Stimulated activated CD4-positive, alpha-beta T cell treated with anti-CD3 and anti-CD28 coated beads, Interleukin-12 subunit alpha, Interleukin-12 subunit beta, amount 100 ng/mL, for 24 hours (primary cell): ENCODE results near the gene ABCC2.
"Not testable (repeated sequence)": the region's sequence is repeated elsewhere in the genome, so short reads cannot be mapped to it uniquely, and the experiment has no call there.

Experiments
- DNase-seq, 2 experiments: peaks; one replicate each; pipeline ENCODE4 v3.0.0-alpha.2; 2020; ENCODE audit warnings: low read depth in 2 of 2

ABCC2 gene

GRCh38 chr10:99809481-99809880 is 27.0 kb downstream of the ABCC2 start:
- DNase-seq = no peak

DNA sequence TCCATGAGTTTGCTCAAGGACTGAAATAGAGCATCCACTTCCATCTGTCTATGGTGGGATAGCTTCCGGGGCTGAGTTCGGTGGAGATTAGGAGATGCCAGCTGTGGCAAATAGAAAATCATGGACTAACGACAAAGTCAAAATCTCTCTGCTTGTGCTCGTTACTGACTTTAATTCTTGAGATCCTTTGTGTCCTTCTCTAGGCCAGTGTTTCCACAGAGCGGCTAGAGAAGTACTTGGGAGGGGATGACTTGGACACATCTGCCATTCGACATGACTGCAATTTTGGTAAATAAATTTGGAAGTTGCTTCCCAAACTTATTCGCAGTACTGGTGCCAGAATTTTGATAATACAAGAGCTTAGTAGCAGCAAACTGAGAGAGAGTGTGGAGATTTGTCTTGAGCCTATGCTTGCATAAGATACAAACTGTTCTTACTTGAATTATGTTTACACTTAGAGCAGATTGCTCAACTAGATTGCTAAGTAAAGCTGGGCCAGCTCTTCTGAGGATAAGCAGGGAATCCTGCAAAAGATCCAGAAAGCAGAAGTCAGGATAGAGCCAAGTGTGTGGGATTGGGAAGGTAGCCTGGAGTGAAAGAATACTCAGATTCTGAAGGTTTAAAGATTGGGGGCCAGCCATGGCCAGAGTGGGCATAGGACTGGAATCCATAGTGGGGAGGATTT is 27.6 kb downstream of the ABCC2 start:
- DNase-seq = no peak

DNA sequence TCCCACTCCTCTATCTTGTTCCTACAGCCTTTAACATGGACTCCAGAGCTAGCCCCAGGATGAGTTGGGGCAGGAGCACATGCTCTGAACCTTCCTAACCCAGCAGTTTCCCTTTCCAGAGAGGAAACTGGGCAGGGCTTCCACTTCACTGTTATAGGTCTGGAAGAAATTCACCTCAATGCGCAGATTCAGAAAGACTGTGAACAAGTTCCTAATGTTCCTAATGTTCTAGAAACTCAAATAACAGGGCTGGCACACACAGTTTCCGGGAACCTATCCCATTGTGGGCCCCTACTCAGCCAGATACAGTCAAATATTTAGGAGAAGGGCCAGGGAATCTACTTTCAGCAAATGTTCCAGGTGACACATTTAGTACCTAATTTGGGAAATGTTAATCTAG is 29.7 kb downstream of the ABCC2 start:
- no peak for DNase-seq

DNA sequence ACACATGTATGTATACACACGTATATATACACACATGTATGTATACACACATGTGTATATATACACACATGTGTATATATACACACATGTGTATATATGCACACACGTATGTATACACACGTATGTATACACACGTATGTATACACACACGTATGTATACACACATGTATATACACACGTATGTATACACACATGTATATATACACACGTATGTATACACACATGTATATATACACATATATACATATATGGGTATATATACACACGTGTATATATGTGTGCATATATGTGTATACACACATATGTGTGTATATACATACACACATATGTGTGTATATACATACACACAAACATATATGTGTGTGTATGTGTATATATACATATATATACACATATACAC is 31.7 kb downstream of the ABCC2 start:
- DNase-seq = no peak

DNA sequence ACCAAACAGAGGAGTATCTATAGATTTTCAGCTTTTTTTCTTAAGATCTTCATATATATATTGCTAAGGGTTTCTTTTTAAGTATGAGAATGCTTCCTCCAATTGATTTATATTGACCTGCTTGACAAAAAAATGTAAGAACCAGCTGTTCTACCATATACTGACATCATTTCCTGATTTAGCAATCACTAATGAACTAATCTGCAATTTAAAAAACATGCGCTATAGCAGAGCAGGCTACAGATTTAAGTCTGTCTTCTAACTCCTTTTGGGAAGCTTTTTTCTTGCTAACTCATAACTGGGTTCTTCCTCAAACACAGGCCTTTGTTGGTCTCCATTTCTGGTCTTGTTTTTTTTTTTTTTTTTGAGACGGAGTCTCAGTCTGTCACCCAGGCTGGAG is 33.2 kb downstream of the ABCC2 start:
- no peak for DNase-seq

- DNase-seq = no peak
Observed at GRCh38 chr10:99827936-99828335, 45.5 kb downstream of the ABCC2 start.

- DNase-seq = no peak
Observed at GRCh38 chr10:99828464-99828863, 46.0 kb downstream of the ABCC2 start.

GRCh38 chr10:99832439-99832838 is 50.0 kb downstream of the ABCC2 start:
- no peak for DNase-seq

- DNase-seq = no peak
Observed at GRCh38 chr10:99834410-99834809, 52.0 kb downstream of the ABCC2 start.

GRCh38 chr10:99835947-99836346 is 53.5 kb downstream of the ABCC2 start:
- no peak for DNase-seq

- DNase-seq = no peak
Observed at GRCh38 chr10:99836711-99837110, 54.3 kb downstream of the ABCC2 start.

DNA sequence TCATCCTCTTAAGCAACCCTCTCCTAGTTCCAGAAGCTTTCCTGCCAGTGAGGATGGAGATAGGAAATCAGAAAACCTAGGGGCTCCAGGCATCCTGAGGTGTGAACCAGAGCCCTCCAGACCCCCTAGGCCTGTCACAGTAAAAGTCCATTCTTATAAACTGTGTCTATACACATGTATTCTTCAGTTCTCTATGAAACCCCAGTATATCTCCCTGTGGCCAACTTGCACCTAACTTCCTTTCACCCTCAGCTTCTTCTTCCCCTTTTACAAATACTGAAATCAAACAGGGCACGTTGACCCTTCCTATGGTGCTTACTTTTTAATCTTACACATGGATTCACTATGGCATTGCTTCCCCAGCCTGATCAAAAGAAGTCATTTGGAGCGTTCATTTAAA is 58.4 kb downstream of the ABCC2 start:
- not testable (repeated sequence) for DNase-seq

DNA sequence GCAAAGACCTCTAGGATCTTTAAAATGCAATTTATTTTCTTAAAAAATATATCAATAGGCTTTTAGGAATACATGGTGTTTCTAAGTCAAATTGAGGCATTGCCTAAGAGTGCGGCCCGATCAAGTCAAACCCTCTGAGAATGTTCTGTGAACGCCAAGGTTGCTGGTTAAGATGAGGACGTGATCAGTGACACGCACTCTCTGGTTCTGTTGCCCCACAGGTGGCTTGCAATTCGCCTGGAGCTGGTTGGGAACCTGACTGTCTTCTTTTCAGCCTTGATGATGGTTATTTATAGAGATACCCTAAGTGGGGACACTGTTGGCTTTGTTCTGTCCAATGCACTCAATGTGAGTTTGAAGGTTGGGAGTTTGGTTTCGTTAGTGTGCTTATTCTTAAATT is 59.3 kb downstream of the ABCC2 start:
- DNase-seq = no peak

DNA sequence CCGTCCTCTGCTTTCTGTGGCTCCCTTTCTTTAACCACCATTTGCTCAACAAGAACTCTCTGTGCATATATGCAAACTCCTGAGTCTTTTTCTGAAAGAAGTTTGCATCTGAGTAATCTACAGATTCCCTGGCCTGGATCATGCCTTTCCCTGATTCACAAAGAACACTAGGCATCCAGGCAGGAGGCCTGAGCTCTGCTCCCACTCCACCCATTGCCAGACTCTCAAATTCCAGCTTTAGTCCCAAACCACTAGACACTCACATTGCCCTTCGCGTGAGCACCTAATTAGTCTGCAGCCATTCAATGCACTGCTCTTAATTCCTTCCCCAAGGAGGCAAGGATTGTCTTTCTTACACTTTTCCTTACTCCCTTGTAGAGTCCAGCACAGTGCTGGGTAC is 60.9 kb downstream of the ABCC2 start:
- DNase-seq = no peak

DNA sequence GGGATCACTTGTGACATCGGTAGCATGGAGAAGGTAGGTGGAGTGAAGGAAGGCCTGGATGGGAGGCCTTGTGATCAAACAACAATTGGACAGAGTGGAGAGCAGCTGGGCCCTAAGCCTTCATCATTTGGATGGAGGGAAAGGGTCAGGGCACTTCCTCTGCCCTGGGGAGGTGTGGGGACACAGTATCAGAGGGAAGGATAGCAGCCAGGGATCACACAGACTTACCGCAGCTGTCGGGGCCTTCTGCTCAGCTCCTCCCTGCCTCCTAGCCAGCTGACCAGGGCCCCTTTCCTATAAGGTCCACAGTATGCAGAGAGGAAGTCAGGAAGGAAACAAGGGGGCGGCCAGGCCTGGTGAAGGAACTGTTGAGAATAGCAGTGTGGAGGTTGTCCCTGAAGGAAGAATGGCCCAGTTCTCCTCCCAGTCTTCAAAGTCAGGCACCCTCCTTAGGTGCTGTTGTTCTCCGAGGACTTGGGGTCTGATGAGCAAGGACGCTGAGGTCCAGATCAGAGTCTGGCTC is 62.1 kb downstream of the ABCC2 start:
- DNase-seq = no peak

DNA sequence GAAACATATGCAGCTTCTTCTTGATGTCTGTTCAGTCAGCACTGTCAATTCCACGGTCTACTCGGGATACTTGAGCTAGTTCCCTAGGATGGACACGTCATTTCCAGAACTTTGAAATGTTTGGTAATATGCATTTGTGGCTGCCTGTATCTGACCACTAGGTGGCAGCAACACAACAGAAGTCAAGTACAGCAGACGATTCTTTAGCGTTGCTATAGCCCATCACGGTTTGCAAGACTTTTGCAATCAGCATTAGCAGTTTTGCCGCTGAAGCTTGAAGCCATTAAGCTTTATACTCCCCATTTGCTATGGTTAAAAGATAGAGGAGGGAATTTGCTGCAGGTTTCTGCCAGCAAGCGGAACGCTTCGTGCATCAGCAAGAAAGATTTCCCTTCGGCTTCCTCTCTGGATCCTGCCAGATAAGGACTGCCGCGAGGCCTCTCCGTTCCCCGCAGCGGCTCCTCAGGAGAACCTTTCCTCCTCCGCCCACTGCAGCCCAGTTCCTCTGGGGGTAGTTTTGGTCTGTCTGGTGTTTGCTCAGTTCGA is 63.5 kb downstream of the ABCC2 start:
- peak; percentile 23 to 57 for DNase-seq

- no peak for DNase-seq
Observed at GRCh38 chr10:99849057-99849456, 66.6 kb downstream of the ABCC2 start.

DNA sequence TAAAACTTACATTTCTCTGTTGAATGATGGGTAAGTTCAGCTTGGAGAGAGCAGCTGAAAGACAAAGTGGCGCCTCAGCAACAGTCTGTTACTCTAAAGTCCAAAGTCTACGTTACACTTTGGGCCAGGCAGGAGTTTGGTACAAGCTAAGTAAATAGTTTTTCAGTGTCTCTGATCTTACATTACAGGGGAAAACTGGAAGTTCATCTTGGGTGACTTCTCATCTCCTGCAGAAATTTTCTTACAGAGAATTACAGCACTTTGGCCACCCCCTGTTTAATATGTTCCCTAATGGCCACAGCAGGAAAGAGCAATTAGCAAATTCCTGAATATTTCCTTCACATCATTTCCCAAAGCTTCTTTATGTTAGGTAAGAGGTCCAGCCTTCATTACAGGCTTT is 67.1 kb downstream of the ABCC2 start:
- no peak for DNase-seq

GRCh38 chr10:99850021-99850766 is 67.8 kb downstream of the ABCC2 start:
- no peak for DNase-seq

- no peak for DNase-seq
Observed at GRCh38 chr10:99850767-99851340, 68.4 kb downstream of the ABCC2 start.

DNA sequence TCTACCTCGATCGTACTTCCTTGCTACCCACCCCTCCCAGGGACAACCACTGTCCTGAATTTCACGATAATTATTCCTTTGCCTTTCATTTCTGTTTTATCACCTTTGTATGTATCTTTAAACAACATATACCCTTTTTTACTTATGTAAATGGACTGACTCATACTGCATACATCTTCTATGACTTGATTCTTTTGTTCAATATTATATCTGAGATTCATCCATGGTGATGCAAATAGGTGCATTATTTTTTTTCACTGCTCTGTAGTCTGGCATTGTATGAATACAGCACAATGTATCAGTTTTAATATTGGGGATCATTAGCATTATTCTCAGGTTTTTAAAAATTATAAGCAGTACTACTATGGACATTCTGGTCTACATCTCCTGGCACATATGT is 69.4 kb downstream of the ABCC2 start:
- no peak for DNase-seq

- DNase-seq = no peak
Observed at GRCh38 chr10:99852481-99853213, 70.2 kb downstream of the ABCC2 start.
